Measurements from ENCODE around the gene MAP2.

Gene MAP2

GRCh38 chr2:209767316-209767715 lies 343.5 kb downstream of the MAP2 start:
- Histone ChIP-seq H3K27me3 (ENCODE audit: insufficient read depth, low read depth, severe bottlenecking) (no peaks in the 10 kb centered on the region), H3K9me3 (ENCODE audit: severe bottlenecking) (no peaks in the 10 kb centered on the region), H3K27ac (no peak overlapping the region), H3K36me3 (no peaks in the 10 kb centered on the region), H3K4me3 (ENCODE audit: low read depth, low read length) (no peak overlapping the region)
- TF ChIP-seq, protein P1, sequence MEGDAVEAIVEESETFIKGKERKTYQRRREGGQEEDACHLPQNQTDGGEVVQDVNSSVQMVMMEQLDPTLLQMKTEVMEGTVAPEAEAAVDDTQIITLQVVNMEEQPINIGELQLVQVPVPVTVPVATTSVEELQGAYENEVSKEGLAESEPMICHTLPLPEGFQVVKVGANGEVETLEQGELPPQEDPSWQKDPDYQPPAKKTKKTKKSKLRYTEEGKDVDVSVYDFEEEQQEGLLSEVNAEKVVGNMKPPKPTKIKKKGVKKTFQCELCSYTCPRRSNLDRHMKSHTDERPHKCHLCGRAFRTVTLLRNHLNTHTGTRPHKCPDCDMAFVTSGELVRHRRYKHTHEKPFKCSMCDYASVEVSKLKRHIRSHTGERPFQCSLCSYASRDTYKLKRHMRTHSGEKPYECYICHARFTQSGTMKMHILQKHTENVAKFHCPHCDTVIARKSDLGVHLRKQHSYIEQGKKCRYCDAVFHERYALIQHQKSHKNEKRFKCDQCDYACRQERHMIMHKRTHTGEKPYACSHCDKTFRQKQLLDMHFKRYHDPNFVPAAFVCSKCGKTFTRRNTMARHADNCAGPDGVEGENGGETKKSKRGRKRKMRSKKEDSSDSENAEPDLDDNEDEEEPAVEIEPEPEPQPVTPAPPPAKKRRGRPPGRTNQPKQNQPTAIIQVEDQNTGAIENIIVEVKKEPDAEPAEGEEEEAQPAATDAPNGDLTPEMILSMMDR (IDR thresholded peaks at IDR 0.05; ENCODE audit: low read depth, low read length), result no peak
- no peak for DNase-seq

- Histone ChIP-seq H3K36me3 (no peaks in the 10 kb centered on the region), H3K4me3 (ENCODE audit: low read depth, low read length) (no peak overlapping the region), H3K27me3 (ENCODE audit: insufficient read depth, low read depth, severe bottlenecking) (no peaks in the 10 kb centered on the region), H3K9me3 (ENCODE audit: severe bottlenecking) (no peaks in the 10 kb centered on the region), H3K27ac (no peak overlapping the region)
- TF ChIP-seq, protein P1 (IDR thresholded peaks at IDR 0.05; ENCODE audit: low read depth, low read length), result no peak
- no peak for DNase-seq
These were observed 344.7 kb downstream of the MAP2 start for GRCh38 chr2:209768557-209768956.

DNA sequence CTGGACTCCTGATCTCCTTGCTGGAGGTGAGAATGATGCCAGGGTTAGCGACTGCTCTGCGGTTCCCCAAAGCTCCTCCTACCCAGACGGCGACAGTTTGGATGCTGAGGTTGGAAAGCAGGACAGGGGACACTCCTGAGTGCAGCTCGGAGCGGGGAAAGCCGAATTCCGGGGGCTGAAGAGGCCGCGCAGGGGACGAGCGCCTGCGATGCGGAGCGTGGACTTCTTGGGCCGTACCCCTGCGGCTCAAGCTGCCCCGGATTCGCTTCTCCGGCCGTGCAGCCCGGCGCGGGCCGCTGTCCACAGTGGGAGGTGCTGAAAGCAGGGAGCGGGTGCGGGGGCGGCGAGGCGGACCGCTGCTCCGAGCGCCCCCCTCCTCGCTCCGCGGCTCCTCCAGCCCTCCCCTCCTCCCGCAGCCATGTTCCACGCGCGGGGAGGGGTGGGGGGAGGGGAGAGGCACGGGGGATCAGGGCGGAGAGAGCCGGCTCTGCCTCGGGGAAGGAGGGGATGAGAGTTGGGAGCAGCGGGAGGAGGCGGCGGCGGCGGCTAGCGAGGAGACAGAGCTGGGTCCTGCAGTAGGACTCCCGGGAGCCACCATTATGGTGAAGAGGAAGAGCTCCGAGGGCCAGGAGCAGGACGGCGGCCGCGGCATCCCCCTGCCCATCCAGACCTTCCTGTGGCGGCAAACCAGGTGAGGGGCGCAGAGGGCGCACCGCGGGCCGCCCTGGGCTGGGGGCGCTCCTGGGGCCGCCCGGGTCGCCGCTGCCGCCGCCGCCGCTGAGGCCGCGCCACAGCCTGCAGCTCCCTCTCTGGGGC lies 347.8 kb downstream of the MAP2 start, which contains the start of gene UNC80:
Gene UNC80 (plus strand): TSS at position 359 of the 816 bp plus-strand sequence. CDS start 241 bp downstream, at position 600.
- H3K36me3 ChIP-seq, result peaks cover 3% of the 10 kb centered on the region
- no peaks in the 10 kb centered on the region for H3K27me3 ChIP-seq (ENCODE audit: insufficient read depth, low read depth, severe bottlenecking)
- H3K27ac ChIP-seq, result peak within 1 kb of the TSS; percentile 71
- H3K4me3 ChIP-seq (ENCODE audit: low read depth, low read length), result peak within 1 kb of the TSS; percentile 84
- no peaks in the 10 kb centered on the region for H3K9me3 ChIP-seq (ENCODE audit: severe bottlenecking)
- TF ChIP-seq, protein P1 (IDR thresholded peaks at IDR 0.05; ENCODE audit: low read depth, low read length), result no peak
- peak; percentile 68 for DNase-seq

- no peaks in the 10 kb centered on the region for H3K27me3 ChIP-seq (ENCODE audit: insufficient read depth, low read depth, severe bottlenecking)
- H3K9me3 ChIP-seq (ENCODE audit: severe bottlenecking), result no peaks in the 10 kb centered on the region
- peak overlapping the region; percentile 71 for H3K27ac ChIP-seq
- peak overlapping the region; percentile 84 for H3K4me3 ChIP-seq (ENCODE audit: low read depth, low read length)
- peaks cover 9% of the 10 kb centered on the region for H3K36me3 ChIP-seq
- peak; percentile 30 for DNase-seq
- TF ChIP-seq, protein P1 (IDR thresholded peaks at IDR 0.05; ENCODE audit: low read depth, low read length), result no peak
These were observed 348.4 kb downstream of the MAP2 start for GRCh38 chr2:209772290-209772685.

DNA sequence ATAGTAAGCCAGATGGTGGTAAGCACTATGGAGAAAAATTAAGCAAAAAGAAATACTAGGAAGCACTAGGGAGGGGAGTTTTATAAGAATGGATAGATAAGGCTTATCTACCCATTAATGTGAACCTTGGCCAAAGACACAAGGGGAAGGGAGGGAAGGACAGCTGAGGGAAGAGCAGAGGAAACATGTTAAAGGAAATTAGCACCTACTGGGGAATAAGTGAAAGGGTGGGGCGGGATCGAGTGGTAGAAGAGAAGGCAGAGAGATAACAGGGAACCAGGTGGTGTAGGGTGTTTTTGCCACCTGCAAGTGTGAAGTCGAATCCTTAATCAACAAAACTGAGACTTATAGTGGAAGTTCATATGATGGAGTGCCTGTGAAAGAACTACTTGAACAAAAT lies 349.5 kb downstream of the MAP2 start:
- Histone ChIP-seq H3K36me3 (peaks cover 17% of the 10 kb centered on the region), H3K27me3 (ENCODE audit: insufficient read depth, low read depth, severe bottlenecking) (no peaks in the 10 kb centered on the region), H3K4me3 (ENCODE audit: low read depth, low read length) (no peak overlapping the region), H3K27ac (no peak overlapping the region), H3K9me3 (ENCODE audit: severe bottlenecking) (no peaks in the 10 kb centered on the region)
- TF ChIP-seq, protein P1 (IDR thresholded peaks at IDR 0.05; ENCODE audit: low read depth, low read length), result no peak
- DNase-seq, result no peak
